ENCODE data around the gene NDUFV2.
A peak's percentile ranks its signal among the peaks of the same experiment; 100 is the strongest.
"Not testable (repeated sequence)": the region's sequence is repeated elsewhere in the genome, so short reads cannot be mapped to it uniquely, and the experiment has no call there.

Gene NDUFV2

DNA sequence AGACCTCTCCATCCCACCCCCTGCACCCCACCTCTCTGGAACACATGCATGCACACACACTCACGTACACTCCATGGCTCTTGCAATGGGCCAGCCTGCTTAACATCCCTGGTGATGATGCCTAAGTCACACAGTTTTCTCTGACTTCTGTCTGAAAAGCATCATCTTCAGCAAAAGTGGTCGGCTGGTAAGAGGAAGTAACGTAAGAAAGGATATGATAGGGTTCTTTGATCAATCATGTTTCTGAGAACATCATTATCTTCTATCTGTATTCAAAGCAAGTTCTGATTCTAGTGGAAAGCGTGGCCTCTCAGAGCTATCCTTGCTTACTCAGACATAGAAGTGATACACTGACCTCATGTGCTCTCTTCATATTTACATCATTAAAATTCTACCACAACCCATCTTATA is 11.4 kb upstream of the NDUFV2 start:
- DNase-seq, result no peak

DNA sequence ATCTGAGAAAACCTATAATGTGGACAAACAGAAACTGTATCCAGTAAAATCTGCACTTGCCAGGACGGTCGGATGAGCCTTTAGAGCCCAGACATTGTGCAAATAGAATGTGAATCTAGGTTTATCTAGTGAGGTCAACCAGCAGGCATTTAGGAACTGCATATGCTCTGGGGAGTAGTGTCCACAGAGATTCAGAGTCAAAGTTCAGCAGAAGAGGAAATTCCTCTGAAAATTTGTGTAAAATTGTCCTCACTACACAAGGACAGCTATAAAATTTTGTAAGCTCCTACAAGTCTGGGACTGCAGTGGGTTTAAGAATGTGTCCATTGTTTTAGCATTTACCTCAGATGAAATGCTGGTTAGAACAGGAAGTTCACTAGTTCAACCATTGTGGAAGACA is 9.8 kb upstream of the NDUFV2 start:
- DNase-seq, result no peak

DNA sequence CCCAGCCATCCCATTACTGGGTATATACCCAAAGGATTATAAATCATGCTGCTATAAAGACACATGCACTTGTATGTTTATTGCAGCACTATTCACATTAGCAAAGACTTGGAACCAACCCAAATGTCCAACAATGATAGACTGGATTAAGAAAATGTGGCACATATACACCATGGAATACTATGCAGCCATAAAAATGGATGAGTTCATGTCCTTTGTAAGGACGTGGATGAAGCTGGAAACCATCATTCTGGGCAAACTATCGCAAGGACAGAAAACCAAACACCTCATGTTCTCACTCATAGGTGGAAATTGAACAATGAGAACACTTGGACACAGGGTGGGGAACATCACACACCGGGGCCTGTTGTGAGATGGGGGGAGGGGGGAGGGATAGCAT is 9.4 kb upstream of the NDUFV2 start:
- DNase-seq, result not testable (repeated sequence)

DNA sequence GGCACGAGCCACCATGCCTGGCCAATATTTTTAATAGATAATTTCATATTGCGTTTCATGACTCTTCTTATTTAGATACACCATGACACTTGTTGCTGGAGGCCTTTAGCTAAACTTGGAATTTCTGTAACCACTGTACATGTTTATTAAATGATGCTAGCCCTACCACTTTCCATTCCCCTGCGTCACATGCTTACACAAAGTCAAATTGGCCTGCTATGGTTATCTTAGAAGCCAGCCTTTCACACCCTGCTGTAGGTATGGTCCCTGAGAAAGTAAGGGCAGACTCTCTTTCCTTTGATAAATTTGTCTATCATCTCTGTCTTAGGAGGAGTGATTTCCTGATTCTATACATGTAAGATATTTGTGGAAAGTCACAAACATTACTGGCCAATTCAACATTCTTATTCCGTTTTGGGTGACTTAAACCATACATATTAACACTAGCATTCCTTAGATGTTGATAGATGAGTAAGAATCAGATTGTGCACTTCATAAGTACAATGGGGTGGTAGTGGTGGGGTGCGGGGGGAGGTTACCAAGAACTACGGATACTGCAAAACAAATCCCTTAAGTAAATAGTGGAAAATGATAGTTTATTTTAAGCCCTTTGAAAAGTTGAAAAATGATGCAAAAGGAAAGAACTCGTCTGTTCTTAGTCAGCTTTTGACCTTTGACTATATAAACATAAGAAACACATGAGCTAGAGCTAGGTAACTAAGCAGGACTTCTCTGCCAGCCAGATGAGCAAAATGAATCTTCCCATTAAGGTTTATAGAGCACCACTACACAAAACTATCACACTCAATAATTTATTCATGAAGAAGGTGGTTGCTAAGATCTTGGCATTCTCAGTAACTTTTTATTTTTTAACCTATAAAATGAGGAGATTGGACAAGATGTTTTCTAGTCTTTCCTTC is 7.9 kb upstream of the NDUFV2 start:
- no peak for DNase-seq

DNA sequence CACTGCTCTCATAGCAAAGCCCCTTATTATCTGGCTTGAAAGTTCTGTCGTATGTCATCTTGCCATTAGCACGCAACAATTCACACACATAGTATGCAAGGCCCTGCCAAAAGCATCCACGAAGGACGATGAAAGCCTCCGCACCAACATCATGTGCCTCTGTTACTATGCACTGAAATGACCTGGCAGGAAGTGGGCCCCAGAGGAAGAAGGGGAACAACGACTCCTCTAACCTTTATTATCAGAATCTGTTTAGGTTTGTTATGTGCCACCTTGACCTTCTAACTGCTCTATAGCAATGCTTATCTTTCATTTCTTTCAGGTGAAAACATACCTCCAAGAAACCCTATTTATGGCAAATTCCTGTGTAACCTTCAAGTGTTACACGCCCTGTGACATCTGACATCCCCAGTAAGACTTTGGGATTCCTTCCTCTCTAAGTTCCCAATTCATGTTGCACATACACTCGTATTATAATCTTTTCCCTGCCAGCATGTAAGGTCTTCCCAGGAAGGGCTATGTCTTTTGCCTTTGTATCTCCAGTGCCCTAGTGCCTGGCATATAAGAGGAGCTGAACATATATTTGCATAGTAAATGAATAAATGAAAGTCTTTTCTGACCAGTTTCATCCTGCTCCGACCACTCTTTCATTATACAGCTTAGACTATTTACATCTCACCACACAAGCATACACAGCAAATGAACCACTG is 7.0 kb upstream of the NDUFV2 start:
- no peak for DNase-seq

DNA sequence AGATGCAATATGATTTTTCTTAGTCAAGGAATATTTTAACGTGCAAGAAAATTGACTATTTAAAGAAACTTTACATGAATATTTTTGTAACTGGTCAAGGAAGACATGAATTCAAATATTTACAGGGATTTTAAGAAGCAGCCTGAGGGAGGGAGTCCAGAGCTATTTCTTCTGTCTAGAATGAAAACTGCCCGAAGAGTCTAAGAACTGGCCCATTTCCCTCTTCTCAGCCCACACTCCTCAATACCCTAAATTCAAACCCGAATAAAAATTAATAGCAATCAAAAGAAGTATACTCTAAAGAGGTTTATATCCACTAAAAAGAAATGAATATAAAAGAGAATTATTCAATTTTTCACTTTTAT is 6.5 kb upstream of the NDUFV2 start:
- no peak for DNase-seq

DNA sequence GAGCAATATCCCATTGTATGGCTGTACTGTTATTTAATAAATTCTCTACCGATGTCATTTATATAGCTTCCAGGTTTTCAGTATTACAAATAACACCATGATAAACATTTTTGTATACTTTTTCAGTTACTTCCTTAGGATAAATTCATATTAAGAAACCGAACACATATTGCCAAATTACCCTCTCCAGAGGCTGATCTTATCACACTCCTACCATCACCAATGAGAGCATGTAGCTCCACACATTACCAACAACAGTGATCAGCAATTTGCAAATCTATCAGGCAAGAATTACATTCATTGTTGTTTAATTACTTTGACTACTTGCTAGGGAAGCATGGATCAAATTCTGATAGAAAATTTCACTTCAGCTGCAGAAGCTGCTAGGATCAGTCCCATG is 5.8 kb upstream of the NDUFV2 start:
- no peak for DNase-seq

DNA sequence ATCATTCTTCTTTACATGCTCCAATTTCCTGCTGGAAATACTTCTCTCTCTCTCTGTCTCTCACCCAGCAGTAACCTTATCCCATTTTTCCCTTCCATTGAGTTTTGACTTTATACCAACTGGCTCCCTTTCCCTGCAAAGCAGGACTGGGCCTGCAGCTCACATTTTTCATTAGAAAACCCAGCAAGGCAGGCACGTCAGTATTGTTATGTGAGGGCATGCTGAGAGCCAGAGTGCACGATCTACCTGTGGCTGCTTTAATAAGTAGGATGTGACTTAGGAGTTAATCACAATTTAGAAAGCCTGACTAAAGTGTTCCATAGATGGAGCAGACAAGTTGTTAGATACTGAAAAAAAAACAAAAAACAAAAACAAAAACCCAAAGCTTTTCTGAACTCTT is 5.2 kb upstream of the NDUFV2 start:
- DNase-seq, result no peak

DNA sequence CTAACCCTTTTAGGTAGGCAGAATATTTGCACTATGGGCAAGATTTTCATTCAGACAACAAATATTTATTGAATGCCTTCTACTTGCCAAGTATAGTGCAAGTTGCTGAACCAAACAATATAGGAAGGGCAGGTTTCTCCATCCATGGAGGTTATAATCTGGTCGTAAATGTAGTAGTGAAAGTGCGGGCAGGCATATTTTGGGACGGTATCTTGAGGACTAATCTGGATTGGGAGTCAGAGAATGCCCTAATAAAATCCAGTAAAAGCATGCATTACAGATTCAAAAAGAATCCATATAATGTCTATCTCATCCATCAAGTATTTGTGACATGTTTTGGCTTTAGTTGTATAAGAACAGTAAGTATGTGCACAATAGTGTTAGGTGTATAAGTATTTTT is 1.7 kb upstream of the NDUFV2 start:
- no peak for DNase-seq

DNA sequence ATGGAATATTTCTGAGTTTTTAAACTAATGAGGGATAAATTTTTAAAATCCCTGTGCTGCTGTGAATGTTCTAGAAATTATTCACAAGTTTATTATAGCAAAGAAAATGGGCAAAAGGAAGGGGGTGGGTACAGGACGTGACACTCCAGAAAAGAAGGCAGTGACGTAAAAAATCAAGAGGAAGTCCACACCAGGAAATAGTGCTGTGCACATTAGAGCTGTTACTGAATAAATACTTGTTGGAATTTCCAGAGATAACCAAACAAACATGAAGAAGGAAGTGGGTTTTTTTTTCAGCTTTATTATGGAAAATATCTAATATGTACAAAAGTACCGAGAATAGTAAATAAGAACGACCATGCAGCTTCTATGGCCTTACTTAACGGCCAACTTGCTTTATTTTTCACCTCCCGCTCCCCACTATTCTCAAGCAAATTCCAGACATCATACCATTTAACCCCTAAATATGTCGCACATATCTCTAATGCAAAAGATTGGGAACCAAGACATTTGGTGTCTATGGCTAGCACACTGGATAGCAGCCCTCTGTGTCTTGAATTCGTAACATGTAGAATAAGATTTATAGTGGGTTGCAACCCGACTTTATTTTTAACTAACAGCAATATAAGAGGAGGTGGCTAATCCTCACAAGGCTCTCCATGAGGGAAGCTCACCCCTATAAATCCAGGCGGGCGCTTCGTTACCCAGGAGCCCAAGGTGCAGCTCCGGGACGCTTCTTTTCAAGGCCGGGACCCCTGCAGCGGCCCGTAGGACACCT is 580 bp upstream of the NDUFV2 start:
- DNase-seq, result no peak

DNA sequence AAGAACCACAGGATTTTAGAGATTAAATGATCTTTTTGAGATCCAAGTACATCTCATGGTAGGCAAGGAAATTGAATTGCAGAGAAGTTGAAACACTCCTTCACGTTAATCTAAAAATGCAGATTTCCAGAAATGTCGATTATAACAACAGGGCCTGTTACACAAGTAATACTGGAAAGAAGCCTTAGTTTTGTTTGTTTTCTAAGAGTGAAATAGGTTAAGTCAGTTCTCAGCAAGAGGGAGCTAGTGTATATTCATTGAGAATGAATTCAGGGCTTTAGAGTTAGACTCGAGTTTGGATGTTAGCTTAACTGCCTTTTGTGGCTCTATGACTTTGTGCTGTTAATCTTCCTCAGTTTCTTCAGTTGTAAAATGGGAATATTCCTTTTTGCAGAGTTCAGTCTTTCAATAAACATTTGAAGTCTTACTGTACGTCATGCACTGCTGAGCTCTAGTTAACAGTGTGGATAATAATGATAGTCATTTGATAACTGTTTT is 926 bp downstream of the NDUFV2 start:
- DNase-seq, result no peak

DNA sequence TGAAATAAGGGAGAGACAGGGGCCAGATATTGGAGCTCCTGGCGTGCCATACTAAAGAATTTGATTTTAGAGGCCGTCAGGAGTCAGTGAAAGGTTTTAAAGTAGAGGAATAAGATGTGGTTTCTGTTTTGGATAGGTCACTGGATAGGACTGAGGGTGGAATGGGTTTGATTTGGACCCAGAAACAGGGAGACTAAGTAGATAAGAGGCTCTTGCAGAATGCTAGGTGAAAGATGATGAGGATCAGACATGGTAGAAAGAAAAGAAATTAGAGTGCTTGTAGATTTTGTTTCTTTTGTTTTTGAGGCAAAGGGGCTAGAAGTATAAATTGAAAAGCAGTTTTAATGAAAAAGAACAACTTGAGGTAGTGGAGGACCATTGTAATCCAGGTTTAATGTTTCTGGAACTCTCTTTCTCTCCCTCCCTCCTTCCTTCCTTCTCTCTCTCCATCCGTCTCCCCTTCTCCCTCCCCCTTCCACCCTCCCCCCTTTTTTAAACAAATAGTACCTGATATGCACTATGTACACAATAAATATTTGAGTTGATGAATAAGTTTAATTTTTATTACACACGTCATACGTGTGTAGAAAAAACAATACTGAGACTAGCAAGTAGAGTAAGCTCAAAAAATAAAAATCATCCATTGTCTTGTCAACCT is 1.9 kb downstream of the NDUFV2 start:
- DNase-seq, result no peak

DNA sequence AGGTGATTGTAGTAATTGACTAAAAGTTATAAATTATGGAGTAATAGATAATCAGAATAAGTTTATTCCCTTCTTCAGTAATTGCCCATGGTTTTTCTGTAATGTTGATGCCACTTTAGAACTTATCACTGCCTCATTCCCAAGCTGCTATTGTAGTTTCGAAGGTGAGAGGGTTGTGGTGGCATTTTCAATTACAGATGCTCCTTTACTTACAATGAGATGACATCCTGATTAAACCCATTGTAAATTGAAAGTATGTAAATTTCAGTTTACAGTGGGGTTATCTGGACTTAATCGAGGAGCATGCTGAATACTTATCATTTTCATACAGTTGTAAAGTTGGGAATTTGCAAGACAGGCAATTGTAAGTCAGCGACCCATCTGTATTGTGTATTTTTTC is 2.9 kb downstream of the NDUFV2 start:
- DNase-seq, result no peak

DNA sequence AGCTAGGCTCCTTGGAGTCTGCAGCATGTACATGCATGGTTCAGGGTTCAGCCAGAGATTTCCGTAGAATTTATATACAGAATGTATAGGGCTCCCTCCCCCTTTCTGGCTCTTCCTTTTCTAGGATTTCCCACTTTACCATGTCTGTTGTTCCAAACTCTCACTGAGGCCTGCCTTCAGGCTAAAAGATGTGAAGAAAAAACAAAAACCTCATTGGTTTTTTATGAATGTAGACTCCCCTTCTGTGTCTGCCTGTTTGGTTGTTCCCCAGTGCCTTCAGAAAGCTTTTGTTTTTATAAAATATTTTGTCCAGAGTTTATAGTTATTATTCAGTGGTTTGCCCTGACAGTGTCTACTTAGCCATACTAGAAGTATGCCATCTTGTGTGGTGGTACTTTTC is 3.6 kb downstream of the NDUFV2 start:
- no peak for DNase-seq

DNA sequence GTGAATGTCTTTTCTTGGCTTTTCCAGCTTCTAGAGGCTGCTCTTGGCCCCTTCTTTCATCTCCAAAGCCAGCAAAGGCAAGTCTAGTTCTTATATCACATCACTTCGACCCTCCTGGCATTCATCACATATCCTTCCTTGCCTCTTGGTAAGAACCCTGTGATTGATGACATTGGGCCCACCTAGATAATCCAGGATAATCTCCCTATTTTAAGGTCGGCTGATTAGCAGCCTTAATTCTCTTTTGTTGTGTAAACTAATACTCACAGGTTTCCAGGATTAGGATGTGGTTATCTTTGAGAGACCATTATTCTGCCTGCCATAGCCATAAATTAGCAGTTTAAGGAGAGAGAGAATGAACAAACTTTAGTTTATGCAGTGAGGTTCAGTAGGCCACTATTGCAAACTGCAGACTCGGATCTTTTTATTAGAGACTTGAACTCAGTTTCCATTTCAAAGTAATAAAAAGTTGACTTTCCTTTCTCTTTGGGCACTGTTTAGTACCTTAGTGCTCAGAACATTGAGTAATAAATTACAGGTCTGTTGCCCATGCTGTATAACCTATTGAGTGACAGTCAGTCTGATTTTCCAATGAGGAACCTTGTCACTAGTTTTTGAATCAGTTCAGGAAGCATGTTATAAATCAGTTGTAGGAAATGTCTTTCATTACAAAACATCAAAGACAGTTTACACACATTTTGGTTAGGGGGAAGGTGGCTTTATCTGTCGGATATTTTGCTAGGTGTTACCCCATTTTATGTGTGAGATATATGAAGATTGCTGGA is 4.5 kb downstream of the NDUFV2 start:
- DNase-seq, result peak; percentile 95

DNA sequence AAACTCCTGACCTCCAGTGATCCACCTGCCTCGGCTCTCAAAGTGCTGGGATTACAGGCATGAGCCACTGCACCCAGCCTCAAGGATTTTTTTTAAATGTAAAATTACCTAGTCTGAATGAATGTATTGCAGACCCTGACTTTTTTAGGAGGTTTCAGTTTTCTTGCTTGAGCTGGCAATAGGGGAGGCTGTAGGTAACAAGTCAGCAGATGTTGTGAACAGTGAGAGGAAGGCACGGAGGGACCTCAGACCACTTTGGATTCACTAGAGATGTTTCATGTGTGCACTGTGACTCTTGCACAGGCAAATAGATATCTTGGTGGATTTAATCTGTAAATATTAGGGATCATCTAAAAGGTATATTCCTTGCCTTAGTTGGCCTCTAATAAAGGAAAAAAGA is 6.4 kb downstream of the NDUFV2 start:
- peak; percentile 5 for DNase-seq

DNA sequence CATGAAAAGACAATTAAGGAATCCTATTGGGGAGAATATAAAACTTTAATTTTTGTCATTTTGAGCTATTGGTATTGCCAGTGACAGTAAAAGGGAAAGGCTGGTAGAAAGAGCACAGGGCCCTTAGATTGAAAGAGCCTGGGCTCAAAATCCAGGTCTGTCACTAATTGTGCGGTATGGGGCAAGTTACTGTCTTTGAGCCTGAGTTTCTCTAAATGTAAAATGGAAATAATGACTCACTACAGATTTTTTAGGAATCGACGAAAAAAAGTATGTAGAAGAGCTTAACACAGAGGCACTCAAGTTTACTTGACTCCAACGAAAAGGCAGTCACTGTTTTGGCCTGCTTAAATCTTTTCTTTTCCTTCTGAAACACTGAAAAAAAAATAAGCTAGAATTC is 7.0 kb downstream of the NDUFV2 start:
- no peak for DNase-seq

DNA sequence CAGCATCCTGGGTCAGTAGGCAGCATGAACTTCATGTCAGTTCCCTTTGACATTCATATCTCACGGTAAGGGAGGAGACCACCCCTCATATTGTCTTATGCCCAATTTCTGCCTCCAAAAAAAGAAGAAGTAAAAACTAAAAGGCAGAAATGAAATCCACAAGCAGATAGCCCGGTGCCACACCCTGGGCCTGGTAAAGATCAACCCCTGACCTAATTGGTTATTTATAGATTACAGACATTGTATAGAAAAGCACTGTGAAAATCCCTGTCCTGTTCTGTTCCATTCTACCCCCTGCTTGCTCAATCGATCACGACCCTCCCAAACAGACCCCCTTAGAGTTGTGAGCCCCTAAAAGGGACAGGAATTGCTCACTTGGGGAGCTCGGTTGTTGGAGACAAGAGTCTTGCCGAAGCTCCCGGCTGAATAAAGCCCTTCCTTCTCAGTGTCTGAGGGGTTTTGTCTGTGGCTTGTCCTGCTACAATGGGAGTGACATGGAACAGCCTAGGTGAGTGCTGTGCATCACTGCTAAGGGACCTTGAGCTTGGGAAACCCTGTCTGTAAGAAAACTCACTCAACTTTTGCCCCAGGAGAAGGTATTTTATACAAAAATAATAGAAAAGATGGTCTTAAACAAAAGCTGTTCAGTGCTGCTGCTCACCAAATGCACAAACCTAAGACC is 11.1 kb downstream of the NDUFV2 start:
- DNase-seq, result no peak

DNA sequence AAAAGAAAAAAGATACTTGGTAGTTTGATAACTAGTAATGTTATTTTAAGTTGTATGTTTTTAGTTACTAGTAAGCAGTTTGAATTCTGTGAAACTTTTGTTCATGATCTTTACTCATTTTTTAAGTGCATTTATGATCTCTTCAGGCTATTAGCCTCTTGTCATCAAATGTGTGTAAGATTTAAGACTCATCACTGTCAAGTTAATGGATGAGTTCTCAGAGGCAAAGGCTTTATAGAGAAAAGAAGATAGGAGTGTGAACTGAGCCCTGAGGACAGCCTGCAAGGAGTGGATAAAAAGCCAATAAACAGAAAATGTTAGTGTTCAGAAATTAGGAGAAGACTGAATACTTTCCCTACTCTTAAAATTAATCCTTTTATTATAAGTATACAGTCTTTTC is 13.5 kb downstream of the NDUFV2 start:
- DNase-seq, result no peak

DNA sequence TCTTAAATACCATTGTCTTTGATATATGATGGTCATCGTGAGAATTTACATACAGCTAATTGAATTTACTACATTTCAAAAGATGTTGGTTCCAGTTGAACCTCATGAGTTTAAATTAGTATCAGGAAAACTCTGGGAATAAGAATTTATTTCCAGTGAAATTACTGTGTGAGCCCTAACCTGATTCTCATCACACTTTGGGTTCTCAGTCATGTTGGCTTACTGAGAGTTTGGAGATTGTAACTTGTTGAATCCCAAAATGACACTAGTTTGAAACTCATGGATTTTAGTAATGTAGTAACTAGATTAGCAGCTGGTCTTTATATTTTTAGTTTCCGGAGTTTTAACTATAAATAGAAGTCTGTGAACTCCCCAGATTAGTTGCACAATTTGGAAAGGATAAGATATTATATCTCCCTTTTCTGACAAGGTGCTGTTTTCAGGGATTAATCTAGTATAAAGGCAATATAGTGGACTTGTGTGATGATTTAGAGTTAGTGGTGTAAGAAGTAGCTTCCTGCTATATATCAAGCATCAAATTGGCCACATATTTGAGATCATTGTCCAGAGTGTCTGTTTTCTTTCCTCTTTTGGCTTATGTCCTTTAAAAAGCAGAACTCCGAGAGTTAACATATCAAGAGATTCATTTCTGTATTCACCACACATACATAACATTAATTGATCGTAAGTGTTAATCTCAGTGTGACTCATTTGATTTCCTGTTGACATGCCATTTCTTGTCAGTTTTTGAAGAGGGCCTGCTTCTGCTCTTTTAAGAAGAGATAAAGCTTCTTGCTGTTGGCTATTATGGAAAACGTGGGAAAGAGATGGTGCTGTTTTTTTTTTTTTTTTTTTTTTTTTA is 15.7 kb downstream of the NDUFV2 start:
- DNase-seq, result no peak

DNA sequence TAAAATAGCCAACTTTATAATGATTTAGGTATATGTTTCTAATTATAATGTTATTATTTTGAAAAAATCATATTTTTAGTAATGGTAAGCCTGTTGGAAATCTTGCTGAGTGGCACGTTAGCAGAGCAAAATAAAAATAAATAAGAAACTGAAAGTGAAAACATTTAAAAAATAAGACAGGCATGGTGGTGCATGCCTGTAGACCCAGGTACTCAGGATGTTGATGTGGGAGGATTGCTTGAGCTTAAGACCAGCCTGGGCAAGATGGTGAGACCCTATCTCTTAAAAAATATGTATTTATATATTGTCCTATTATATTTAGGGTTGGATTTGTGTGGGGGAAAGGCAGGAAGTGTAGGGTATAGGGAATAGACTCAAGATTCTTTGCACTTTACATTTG is 18.3 kb downstream of the NDUFV2 start:
- no peak for DNase-seq

Data from NCI-H82 (cell line).